Glutamatergic neuron (in vitro differentiated cells): Measurements from ENCODE around the gene PTTG1. TPM values are rescaled to one million over a fixed set of nuclear protein-coding genes. Genes with fewer than 3 reads are reported as not detected.

ENCODE experiments used
- DNase-seq: peaks from one replicate; pipeline ENCODE4 v3.0.0; 2022
- H3K27ac Mint-ChIP-seq: one replicate; pipeline ENCODE4 v1.8.0; 2020; ENCODE audit warnings: mild to moderate bottlenecking, mixed read lengths, inconsistent platforms; ENCODE audit not compliant: unreplicated experiment
- H3K27me3 Mint-ChIP-seq: one replicate; pipeline ENCODE4 v1.8.0; 2020; ENCODE audit warnings: mild to moderate bottlenecking, moderate library complexity, mixed read lengths, inconsistent platforms; ENCODE audit not compliant: unreplicated experiment
- H3K36me3 Mint-ChIP-seq: one replicate; pipeline ENCODE4 v1.8.0; 2020; ENCODE audit warnings: mild to moderate bottlenecking, mixed read lengths, inconsistent platforms; ENCODE audit not compliant: unreplicated experiment
- H3K4me1 Mint-ChIP-seq: one replicate; pipeline ENCODE4 v1.8.0; 2020; ENCODE audit warnings: mild to moderate bottlenecking, low read depth, mixed read lengths, inconsistent platforms; ENCODE audit not compliant: unreplicated experiment
- H3K4me3 Mint-ChIP-seq: one replicate; pipeline ENCODE4 v1.8.0; 2020; ENCODE audit warnings: mild to moderate bottlenecking, mixed read lengths, inconsistent platforms; ENCODE audit not compliant: unreplicated experiment
- H3K9me3 Mint-ChIP-seq: one replicate; pipeline ENCODE4 v1.8.0; 2020; ENCODE audit warnings: mild to moderate bottlenecking, moderate library complexity, mixed read lengths, inconsistent platforms; ENCODE audit not compliant: unreplicated experiment
- CTCF ChIP-seq: fragments of 200-600 bp; sonication (generic); IDR thresholded peaks from one replicate; pipeline ENCODE4 v1.5.0; 2021; ENCODE audit not compliant: partially characterized antibody, unreplicated experiment
- total RNA-seq: library from RNA; stranded (reverse); fragmentation: NEBNext Ultra II Directional; extraction: Animal tissue kit (Norgen Biotek cat#: 25700); gene quantifications from one replicate; pipeline ENCODE4 v1.2.1, GENCODE V29; 2021; ENCODE audit not compliant: unreplicated experiment

Gene PTTG1
- total RNA-seq, 1 donor from 2014 or later = 25.3 TPM

- H3K27ac Mint-ChIP-seq = no peak overlapping the region
- H3K27me3 Mint-ChIP-seq = no peaks in the 10 kb centered on the region
- H3K4me1 Mint-ChIP-seq = no peaks in the 10 kb centered on the region
- no peak for DNase-seq
- H3K36me3 Mint-ChIP-seq = no peaks in the 10 kb centered on the region
- no peak overlapping the region for H3K4me3 Mint-ChIP-seq
- H3K9me3 Mint-ChIP-seq = no peaks in the 10 kb centered on the region
- TF ChIP-seq CTCF = no peak
These were observed 47.8 kb downstream of the PTTG1 start for GRCh38 chr5:160469156-160470144.

GRCh38 chr5:160470437-160471361 is 49.0 kb downstream of the PTTG1 start:
- no peaks in the 10 kb centered on the region for H3K9me3 Mint-ChIP-seq
- DNase-seq = no peak
- TF ChIP-seq CTCF = no peak
- no peak overlapping the region for H3K27ac Mint-ChIP-seq
- H3K4me3 Mint-ChIP-seq = no peak overlapping the region
- no peaks in the 10 kb centered on the region for H3K4me1 Mint-ChIP-seq
- H3K36me3 Mint-ChIP-seq = no peaks in the 10 kb centered on the region
- H3K27me3 Mint-ChIP-seq = no peaks in the 10 kb centered on the region

- TF ChIP-seq CTCF = no peak
- no peaks in the 10 kb centered on the region for H3K36me3 Mint-ChIP-seq
- no peaks in the 10 kb centered on the region for H3K9me3 Mint-ChIP-seq
- no peaks in the 10 kb centered on the region for H3K27me3 Mint-ChIP-seq
- H3K27ac Mint-ChIP-seq = no peak overlapping the region
- DNase-seq = no peak
- H3K4me3 Mint-ChIP-seq = no peak overlapping the region
- no peaks in the 10 kb centered on the region for H3K4me1 Mint-ChIP-seq
These were observed 50.1 kb downstream of the PTTG1 start for GRCh38 chr5:160471761-160472160.

GRCh38 chr5:160472482-160472881 is 50.8 kb downstream of the PTTG1 start:
- no peak for TF ChIP-seq CTCF
- Mint-ChIP-seq H3K4me3 (no peak overlapping the region), H3K27ac (no peak overlapping the region), H3K27me3 (no peaks in the 10 kb centered on the region), H3K9me3 (peaks cover 2% of the 10 kb centered on the region), H3K36me3 (no peaks in the 10 kb centered on the region), H3K4me1 (no peaks in the 10 kb centered on the region)
- DNase-seq = no peak
